NCI-H748 (cell line): Measurements from ENCODE around the gene MECP2.

Experiments used
- DNase-seq: peaks from one replicate; lab custom pipeline; 2025; ENCODE audit not compliant: unreplicated experiment; lab: John Stamatoyannopoulos, UW

The MECP2 gene

DNA sequence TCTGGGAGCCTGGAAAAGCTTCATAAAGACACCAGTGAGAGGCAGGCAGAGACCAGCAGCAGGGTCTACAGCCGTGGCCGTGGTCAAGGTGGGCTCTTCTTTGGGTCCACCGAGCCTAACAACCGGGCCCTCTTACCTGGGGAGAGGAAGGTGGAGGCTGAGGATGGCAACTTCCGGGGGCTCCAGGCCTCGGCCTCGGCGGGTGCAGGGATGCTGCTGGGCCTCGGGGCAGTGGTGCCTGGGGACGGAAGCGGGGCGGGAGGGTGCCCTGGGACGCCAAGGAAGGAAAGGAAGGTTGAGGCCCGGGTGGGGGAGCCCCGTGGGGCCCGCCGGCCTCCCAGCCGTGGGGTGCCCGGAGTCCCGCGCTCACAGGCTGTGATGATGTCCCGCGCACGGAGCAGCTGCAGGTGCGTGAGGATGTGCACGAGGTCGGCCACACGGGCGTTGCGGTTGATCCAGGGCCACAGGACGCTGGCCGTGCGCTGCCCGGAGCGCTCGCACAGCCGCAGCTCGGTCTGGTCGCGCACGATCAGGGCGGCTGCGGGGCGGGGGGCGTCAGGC, 78.4 kb downstream of the MECP2 start:
- DNase-seq: peak; percentile 34

DNA sequence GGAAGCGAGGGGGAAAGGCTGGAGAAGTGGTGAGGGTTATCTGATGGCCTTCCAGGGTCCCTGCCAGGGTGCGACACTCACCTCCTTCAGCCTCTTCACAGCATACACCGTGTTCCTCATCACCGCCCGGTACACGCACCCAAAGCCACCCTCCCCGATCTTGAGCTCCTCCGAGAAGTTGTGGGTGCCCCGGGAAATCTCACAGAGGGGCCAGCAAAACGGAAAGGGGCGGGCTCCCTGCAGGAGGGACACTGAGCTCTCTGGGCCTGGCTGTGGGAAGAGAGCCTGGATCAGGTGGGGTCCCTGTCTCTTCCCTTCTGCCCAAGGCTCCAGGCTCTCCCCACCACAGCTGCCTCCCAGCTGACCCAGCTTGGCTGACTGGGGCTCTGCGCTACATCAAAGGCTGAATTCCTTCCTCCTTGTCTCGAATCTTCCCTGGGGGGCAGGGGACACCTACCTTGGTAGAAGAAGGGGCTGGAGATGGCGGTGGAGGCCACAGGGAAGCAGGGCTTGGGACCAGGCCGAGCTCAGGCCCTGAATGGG, 78.9 kb downstream of the MECP2 start:
- DNase-seq: no peak

GRCh38 chrX:154017766-154018517, 79.6 kb downstream of the MECP2 start:
- no peak for DNase-seq

GRCh38 chrX:154016366-154017076, 81.0 kb downstream of the MECP2 start:
- no peak for DNase-seq

DNA sequence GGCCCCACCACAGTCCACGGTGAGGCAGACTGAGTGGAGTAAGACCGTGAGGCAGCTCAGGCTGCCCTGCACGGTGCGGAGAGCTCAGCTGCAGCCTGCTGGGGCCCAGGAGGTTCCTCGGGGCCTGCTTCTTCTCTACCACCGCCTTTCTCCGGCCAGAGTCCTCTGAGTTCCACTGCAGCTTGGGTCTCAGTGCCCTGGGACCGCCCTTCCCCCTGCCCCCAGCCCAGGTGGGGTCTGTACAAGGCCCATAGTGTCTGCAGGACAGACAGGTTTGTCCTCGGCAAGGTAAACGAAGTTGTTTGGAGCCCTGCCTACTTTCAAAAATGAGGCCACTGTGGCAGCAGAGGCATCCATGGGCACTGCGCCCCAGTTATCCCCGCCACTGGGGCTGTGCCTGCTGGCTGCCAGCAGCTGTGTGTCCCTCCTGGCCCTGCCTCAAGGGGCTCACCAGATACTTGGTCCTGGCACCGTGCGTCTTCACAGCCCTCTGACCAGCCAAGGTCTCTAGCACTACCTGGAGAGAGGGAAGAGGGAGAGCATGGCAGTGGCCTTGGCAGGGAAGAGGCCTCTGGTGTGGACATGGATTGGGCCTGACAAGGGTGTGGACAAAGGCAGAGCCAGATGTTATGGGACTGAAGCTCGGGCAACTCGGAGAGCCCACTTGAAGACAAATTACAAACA, 81.8 kb downstream of the MECP2 start:
- DNase-seq: no peak

DNA sequence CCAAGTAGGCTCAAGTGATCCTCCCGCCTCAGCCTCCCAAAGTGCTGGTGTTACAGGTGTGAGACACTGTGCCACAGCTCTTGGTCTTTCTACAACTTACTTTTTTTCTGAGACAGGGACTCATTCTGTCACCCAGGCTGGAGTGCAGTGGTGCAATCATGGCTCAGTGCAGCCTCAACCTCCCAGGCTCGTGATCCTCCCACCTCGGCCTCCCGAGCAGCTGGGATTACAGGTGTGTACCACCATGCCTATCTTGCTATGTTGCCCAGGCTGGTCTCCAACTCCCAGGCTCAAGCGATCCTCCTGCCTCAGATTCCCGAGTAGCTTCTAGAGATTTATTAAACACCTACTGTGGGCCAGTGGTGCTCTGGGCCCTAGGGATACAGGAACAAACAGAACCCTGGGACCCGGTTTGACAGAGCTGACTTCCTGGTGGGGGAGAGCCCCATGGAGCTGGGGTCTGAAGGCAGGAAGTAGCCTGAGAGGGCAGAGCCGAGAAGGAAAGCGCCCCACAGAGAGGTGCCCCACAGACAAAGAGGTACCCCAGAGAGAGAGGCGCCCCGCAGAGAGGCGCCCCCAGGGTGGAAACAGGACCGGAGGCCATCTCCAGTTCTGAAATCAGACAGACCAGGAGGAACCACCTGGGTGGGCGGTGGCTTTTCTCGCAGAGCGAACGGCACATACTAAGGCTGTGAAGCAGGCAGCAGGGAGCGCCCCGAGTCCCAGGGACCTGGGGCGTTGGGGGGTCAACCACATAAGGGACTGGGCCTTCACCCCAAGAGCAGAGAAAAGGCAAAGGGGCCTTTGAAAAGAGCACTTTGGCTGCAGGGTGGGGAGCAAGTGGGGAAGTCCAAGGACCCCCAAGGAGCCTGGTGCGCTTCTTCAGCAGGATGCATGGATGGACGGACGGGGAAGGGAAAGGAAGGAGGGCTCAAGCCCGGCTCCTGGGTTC, 82.8 kb downstream of the MECP2 start:
- DNase-seq: no peak

DNA sequence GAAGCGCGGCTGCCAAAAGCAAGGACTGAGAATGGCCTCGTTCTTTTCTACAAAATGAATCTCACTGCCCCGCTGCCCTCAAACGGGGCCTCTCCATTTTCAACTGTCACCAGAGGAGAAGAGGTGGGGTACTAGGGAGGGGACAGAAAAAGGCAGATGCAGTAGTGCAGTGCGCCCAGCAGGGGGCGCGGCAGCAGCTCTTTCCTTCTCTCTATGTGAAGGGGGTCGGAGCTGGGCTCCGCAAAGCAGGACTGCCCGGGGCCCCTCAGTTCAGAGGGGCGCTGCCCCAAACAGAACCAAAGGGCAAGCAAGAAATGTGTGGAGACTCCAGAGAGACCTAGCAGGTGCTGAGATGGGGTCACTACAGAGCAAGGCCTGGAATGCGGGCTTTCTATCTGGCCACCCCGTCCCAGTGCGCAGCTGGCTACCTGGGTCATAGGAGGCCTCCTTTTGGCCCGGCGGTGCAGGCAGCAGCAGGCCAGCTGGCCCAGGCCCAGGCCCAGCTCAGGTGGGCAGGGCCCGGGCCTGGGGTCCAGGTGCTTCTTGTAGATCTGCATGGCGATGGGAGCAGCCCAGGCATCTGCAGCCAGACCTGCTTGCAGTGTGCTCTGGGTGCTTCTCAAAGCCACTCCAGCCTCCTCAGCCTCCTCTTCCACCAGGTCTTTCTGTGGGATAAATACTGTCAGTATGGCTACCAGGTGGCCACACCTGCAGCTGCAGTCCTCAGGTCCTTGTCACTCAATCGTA, 83.7 kb downstream of the MECP2 start:
- DNase-seq: peak; percentile 27

- no peak for DNase-seq
Observed at GRCh38 chrX:154013001-154013421, 84.5 kb downstream of the MECP2 start.

- DNase-seq: no peak
Observed at GRCh38 chrX:154012336-154012991, 85.1 kb downstream of the MECP2 start.

DNA sequence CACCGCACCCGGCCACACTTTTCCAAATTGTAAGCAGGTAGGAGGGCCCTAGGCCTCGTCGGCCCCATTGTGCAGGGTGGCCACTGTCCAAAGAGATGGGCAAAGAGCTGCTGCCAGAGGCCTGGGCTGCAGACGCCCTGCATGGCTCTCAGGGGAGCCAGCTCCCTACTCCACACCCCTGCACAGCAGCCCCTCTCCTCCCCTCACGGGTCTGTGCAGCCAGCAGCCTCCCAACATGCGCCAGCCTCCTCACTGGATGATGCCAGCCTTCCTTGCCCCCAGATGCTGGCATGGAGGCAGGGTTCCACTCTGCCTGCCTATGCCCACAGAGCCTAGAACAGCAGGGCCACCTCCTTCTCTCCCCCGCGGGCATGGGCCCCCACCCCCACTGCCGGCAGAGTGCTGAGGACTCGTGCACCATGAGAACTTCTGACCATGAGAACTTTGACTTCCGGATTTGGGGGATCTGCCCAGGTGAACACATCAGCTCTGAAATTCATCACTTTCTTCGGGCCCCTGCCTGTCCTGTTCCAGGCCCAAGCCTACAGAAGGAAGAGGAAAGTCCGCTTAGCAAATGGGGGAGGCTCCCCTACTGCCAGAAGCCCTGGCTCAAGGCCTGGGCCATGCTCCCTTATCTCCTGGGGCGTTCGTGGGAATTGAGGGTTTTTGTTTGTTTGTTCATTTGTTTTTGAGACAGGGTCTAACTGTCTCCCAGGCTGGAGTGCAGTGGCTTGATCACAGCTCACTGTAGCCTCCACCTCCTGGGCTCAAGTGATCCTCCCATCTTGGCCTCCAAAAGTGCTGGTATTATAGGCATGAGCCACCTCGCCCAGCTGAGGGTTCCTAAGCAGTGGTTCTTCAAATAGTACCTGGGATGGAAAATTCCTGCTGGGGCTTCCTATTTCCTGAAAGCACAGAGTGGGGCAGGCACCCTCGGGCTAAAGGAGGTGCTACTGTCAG, 85.9 kb downstream of the MECP2 start:
- no peak for DNase-seq

DNA sequence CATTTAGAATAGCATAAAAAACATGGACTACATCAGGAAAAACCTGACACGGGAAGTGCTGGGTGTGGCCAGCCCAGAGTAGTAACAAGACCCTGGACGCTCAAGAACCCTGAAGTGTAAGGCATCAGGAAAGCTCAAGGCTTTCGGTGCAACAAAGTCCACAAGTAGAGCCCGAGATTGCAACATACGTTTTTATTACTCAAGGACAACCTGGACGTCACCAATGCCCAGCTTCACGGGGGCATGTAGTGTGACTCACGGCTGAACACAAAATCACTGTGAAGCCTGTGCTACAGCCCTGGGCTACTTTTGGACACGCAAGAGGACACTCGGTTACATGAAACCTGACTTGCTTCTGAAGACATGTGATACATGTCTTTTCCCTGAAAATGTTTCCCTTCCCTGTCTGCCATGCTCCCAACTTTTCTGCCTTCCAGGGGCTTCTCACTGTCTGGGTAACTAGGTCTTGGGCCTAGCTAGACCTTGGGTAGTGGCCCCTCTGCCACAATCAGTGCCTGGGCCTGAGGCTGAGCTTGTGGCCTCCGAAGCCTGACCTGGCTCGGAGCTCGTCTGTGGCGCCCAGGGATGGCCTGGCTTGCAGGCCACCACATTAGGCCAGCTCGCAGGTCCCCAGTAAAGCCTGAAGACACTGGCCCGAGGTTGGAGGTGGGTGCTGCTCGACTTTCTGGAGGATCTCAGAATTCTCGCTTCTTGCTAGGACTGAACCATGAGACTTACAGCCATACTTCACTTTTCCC, 87.0 kb downstream of the MECP2 start:
- no peak for DNase-seq

GRCh38 chrX:154008521-154008920, 89.0 kb downstream of the MECP2 start:
- DNase-seq: no peak

DNA sequence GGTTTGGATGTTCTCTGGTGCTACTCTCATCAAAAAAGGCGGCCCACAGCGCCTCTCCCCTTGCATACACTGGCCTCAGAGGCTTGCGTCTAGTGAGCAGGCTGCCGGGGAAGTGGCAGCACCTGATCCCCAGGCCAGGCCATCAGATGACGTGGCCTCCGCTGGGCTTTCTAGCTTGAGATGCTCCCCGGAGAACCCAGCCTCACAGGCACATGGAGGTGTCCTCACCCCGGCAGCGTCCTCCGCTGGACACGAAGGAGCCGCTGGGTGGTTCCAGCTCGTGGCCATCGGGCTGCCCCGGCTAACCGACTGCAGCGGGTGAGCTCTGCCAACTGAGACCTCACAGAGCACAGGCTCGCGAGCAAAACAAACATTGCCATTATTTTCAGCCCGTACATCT, 90.6 kb downstream of the MECP2 start:
- no peak for DNase-seq

- no peak for DNase-seq
Observed at GRCh38 chrX:154004315-154004714, 93.2 kb downstream of the MECP2 start.

- DNase-seq: peak; percentile 79
Observed at GRCh38 chrX:154002215-154002719, 95.2 kb downstream of the MECP2 start.

DNA sequence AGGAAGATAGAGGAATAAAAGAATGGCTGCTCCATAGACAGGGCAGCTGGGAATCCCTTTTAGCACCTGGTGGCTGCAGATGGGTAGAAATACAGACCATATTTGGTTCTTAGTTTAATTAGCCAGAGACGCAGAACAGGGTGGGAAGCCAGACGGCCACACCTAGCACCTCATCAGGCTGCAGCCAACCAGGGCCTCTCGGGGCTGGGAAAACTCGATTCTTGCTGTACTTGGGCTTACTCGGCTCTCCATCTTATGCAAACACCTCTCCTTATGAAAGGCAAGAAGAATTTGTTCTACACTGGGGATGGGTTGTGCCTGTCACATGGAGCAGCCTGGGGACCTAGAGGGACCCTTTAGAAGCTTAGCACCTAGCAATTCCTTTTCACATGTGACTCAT, 97.5 kb downstream of the MECP2 start:
- DNase-seq: peak; percentile 9
